Ovary (tissue), 3 donors: ENCODE measurements around the gene YES1.

Experiments
- POLR2A ChIP-seq: fragments of 450-650 bp; IDR thresholded peaks from one replicate; pipeline ENCODE4 v1.6.1; 2017; ENCODE audit warnings: antibody characterized with exemption, mild to moderate bottlenecking, moderate library complexity
- TF ChIP-seq, protein P1 (sequence below), 3 donors: fragments of 450-650 bp in 2 of 3; fragments of 200-600 bp in 1 of 3; IDR thresholded peaks; one replicate each; pipeline versions ENCODE4 v1.5.1 to v1.8.0; 2016 to 2022; ENCODE audit warnings: antibody characterized with exemption in 3 of 3, mild to moderate bottlenecking in 1 of 3
- donor health status: DM: no; HTN: no; CAD: no.

DNA sequence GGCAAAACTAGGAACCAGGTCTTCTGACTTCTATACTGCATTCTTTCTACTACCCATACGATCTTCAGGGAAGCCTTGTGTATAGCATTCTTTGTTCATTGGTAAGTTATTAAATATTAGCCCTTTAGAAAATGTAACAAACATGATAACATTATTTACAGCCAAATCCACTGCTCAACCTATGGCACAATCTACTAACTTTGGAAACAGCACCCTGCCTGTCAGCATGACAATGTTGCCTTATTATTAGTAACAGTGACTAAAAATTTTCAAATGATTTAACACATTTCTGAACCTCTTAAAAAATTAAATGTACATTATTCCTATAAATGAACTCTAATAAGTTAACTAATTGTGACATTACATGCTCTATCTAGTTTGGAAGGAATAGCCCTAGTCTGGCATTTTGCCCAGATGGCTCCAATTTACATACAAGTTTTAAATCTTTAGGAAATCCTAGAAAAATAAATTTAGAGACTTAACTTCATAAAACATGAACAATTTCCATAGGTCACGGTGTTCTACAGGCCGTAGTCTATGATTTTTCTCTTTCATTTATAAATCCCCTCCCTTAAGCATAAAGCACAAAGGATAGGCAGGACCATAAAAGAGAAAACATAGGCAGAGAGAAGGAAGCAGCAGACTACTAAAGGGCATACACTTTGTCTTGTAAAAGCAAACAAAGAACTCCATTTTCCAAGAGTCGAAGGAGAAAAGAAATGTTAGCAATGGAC is 33.7 kb downstream of the YES1 start:
- TF ChIP-seq, protein P1, sequence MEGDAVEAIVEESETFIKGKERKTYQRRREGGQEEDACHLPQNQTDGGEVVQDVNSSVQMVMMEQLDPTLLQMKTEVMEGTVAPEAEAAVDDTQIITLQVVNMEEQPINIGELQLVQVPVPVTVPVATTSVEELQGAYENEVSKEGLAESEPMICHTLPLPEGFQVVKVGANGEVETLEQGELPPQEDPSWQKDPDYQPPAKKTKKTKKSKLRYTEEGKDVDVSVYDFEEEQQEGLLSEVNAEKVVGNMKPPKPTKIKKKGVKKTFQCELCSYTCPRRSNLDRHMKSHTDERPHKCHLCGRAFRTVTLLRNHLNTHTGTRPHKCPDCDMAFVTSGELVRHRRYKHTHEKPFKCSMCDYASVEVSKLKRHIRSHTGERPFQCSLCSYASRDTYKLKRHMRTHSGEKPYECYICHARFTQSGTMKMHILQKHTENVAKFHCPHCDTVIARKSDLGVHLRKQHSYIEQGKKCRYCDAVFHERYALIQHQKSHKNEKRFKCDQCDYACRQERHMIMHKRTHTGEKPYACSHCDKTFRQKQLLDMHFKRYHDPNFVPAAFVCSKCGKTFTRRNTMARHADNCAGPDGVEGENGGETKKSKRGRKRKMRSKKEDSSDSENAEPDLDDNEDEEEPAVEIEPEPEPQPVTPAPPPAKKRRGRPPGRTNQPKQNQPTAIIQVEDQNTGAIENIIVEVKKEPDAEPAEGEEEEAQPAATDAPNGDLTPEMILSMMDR (IDR thresholded peaks at IDR 0.05), result no peak
- no peak for TF ChIP-seq POLR2A
